ENCODE measurements around the gene FANCD2. TPM values are rescaled to one million over a fixed set of nuclear protein-coding genes. Genes with fewer than 3 reads are reported as not detected.

FANCD2 gene
- total RNA-seq, result 54.6 TPM

DNA sequence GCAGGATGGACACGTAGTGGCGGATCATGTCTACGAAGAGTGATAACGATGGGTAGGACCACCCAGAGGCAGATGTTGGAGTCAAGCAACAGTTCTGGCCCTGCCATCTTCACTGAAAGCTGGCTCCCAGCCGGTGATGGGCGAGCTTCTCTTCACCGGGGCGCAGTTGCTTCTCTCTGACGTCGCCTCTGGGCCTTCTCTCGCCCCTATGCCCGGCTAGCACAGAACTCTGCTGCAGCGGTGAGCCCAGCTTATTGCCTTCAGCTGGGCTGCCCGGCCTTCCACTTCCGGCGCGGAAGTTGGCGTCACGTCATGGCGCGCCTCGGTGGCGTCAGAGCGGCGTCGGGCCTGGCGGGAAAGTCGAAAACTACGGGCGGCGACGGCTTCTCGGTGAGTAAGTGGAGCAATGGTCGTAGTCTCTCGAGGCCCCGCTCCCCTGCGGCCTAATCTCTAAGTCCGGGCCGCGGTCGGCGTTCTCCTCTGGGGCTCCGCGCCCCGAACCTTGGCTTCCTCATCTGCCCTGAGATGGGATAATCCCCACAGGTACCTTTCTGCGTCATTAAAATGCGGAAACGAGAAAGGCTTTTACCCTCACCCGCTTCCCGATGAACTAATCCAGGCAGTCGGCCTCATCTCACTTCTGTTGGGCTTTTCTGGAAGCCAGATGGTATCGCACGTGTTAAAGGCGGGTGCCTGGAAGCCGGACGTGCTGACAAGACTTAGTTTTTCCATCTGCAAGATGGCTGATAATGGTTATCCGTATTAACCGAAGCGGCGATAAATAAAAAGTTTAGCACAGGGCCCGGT, at the start of gene FANCD2:
Gene FANCD2 (plus strand): TSS at position 354 of the 807 bp plus-strand sequence. CDS start 2,221 bp downstream, outside the sequence.
- H3K27me3 ChIP-seq, result no peaks in the 10 kb centered on the region
- peak within 1 kb of the TSS; percentile 72 to 83 for H3K4me3 ChIP-seq
- peaks cover 7 to 22% of the 10 kb centered on the region in 2 donors for H3K4me1 ChIP-seq
- intact Hi-C loops (cut with DNase I), result loop anchor here (1.0 to 5.0 kb wide), 6 partner anchors 15 to 377 kb away; partner anchors contain the start of genes BRK1, EMC3 and MTMR14
- peak; percentile 56 to 93 for DNase-seq (ENCODE audit: low spot score in 2 of 2)
- peak within 1 kb of the TSS; percentile 59 to 62 for H3K27ac ChIP-seq
- no peak for TF ChIP-seq CTCF (IDR thresholded peaks at IDR 0.05)
- no peaks in the 10 kb centered on the region for H3K9me3 ChIP-seq
- peaks cover 7 to 25% of the 10 kb centered on the region in 2 donors for H3K36me3 ChIP-seq

DNA sequence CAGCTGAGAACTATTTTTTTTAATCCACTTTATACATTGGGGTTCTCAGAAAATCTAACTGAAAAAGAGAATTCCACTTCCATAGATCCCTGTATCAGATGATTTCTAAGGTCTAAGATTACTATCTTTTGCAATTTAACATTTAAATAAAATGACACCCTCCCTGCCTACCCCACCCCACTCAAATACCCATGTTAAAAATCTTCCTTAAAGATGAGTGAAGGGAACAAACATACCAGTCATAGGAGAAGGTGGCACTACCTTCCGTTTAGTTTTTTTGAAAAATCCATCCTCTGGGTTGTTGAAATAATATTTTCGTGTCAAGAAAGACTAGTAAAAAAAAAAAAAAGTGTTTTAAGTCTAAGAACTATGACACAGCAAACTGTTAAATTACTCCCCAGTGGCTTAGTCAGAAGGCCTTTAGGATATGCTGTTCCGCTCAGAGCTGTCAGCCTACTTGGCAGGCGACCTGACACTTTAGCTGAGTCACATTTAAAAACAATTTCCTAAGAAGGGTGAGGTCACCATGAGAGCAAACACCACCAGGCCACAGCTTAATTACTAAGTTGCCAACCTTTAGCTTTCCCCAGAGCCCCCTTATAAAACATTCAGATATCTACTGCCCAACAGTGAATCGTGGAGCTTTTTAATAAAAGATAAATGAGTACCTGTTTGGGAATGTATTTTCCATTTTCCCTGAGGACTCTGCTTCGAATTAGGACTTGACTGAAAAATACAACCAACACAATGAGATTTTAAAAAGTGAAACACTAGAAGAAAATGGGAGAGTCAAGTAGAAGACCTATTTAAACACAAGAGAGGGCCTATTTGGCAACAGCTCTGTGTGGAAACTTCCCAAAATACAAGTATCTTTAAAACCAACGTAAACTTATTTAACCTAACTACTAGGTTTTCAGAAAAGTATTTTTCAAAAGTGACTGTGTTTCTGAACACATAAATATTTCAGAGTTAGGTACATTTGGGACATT, 49.2 kb upstream of the FANCD2 start:
- no peak overlapping the region for H3K4me3 ChIP-seq
- peaks cover 6 to 19% of the 10 kb centered on the region in 2 donors for H3K4me1 ChIP-seq
- H3K36me3 ChIP-seq, result peaks cover 29 to 43% of the 10 kb centered on the region in 2 donors
- no peaks in the 10 kb centered on the region for H3K27me3 ChIP-seq
- no peak for TF ChIP-seq CTCF (IDR thresholded peaks at IDR 0.05)
- H3K9me3 ChIP-seq, result no peaks in the 10 kb centered on the region
- H3K27ac ChIP-seq, result peak overlapping the region; percentile 77 to 89
- intact Hi-C loops (cut with DNase I), result loop anchor here (2.0 to 5.0 kb wide), 3 partner anchors 30 to 245 kb away; partner anchors contain the start of gene BRPF1
- peak; percentile 62 to 92 for DNase-seq (ENCODE audit: low spot score in 2 of 2)

DNA sequence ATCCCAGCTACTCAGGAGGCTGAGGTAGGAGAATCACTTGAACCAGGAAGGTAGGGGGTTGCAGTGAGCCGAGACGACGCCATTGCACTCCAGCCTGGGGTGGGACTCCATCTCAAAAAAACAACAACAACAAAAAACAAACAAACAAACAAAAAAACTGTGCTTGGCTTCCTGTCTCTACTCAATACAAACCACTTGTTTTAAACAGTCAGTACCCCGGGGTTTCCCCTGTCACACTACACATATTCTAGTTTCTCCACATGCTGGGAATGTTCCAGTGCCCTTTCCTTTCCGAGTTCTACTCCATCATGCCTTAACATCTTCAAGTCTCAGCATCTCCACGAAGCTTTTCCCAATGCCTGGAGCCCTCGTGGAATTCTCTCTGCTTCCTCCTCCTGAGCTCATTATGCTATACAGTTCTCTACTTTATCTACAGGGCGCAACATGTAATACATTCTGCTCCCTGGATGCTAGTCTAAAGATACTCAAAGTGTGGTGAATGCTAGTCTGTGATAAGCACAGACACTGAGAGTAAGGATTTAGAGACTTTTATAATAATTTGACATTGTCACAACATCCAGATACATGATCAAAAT, 47.4 kb upstream of the FANCD2 start:
- Histone ChIP-seq H3K36me3 (peaks cover 17 to 32% of the 10 kb centered on the region in 2 donors), H3K4me1 (peaks cover 6 to 19% of the 10 kb centered on the region in 2 donors), H3K27ac (peak overlapping the region; percentile 77 to 89), H3K9me3 (no peaks in the 10 kb centered on the region), H3K27me3 (no peaks in the 10 kb centered on the region), H3K4me3 (no peak overlapping the region)
- no peak for TF ChIP-seq CTCF (IDR thresholded peaks at IDR 0.05)
- intact Hi-C loops (cut with DNase I), result loop anchor here (5.0 kb wide), 1 partner anchor 247 kb away; the partner anchor contains the start of gene BRPF1
- DNase-seq (ENCODE audit: low spot score in 2 of 2), result no peak

- Histone ChIP-seq H3K36me3 (peaks cover 8 to 19% of the 10 kb centered on the region in 2 donors), H3K27me3 (no peaks in the 10 kb centered on the region), H3K4me1 (peaks cover 6 to 19% of the 10 kb centered on the region in 2 donors), H3K27ac (no peak overlapping the region), H3K9me3 (no peaks in the 10 kb centered on the region), H3K4me3 (no peak overlapping the region)
- no peak for TF ChIP-seq CTCF (IDR thresholded peaks at IDR 0.05)
- intact Hi-C loops (cut with DNase I), result no loop called here
- no peak for DNase-seq (ENCODE audit: low spot score in 2 of 2)
These were observed 46.0 kb upstream of the FANCD2 start for GRCh38 chr3:9980251-9980650.

DNA sequence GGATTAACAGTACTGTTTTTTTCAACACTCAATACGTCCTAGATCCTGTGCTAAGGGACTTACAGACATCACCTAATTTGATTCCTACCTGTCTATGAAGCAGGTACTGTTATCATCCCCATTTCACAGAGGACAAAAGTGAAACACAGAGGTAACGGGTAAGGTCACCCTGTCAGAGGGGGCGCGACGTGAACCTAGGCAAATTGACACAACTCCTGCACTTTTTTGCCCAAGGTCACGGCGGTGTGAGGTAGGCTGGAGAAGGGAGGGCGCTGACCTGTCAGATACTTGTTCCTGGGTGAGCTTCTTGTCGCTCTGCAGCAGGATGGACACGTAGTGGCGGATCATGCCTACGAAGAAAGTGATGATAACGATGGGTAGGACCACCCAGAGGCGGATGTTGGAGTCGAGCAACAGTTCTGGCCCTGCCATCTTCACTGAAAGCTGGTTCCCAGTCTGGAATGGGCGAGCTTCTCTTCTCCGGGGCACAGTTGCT, 40.0 kb upstream of the FANCD2 start:
- DNase-seq (ENCODE audit: low spot score in 2 of 2), result no peak
- peaks cover 4 to 6% of the 10 kb centered on the region in 2 donors for H3K36me3 ChIP-seq
- H3K4me3 ChIP-seq, result peak overlapping the region; percentile 79 to 86
- H3K27me3 ChIP-seq, result no peaks in the 10 kb centered on the region
- H3K27ac ChIP-seq, result peak overlapping the region; percentile 72 to 76
- peaks cover 5 to 17% of the 10 kb centered on the region in 2 donors for H3K4me1 ChIP-seq
- intact Hi-C loops (cut with DNase I), result loop anchor here (2.0 kb wide), 2 partner anchors 25 to 41 kb away; partner anchors contain the start of gene FANCD2
- TF ChIP-seq CTCF (IDR thresholded peaks at IDR 0.05), result no peak
- H3K9me3 ChIP-seq, result no peaks in the 10 kb centered on the region
